ENCODE measurements around the gene NANOS2. TPM values are rescaled to one million over a fixed set of nuclear protein-coding genes. Genes with fewer than 3 reads are reported as not detected.
"Not testable (repeated sequence)": the region's sequence is repeated elsewhere in the genome, so short reads cannot be mapped to it uniquely, and the experiment has no call there.

NANOS2 gene
- polyA plus RNA-seq, 1 donor: not detected

DNA sequence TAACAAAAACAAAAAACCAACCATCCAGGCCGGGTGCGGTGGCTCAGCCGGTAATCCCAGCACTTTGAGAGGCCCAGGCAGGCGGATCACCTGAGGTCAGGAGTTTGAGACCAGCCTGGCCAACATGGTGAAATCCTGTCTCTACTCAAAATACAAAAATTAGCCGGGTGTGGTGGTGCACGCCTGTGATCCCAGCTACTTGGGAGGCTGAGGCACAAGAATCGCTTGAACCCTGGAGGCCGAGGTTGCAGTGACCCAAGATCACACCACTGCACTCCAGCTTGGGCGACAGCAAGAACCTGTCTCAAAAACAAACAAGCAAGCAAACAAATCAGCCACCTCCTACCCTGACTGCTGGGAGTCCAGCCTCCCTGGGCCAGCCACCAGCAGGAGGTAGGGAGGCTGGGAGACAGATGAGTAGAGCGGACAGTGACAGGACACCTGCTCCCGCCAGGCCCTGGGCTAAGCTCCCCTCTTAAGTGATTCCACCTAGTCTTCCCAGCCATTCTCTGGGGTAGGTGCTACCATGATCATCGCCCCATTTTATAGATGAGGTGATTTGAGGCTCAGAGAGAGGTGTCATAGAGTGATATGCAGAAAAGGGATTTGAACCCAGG lies 18.5 kb downstream of the NANOS2 start:
- not testable (repeated sequence) for DNase-seq

DNA sequence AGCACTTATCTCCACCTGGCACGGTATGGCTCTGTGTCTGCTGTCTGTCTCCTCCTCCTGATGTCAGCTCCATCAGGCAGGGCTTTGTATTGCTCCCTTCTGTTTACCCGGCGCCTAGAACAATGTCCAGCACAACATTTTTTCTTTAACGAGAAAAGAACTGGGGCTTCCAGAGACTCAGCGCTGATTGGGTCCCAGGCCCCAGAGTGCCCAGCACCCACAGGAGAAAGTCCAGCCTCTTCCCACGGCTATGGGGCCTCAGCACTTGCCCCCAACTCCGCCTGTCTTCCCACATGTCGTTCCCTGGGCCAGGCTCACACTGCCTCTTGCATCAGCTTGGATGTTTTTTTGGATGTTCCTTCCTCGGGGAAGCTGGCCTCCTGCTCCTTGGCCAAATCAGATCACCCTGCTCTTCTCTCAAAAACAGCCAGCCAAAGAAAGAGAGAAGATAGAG lies 19.0 kb downstream of the NANOS2 start:
- no peak for DNase-seq

DNA sequence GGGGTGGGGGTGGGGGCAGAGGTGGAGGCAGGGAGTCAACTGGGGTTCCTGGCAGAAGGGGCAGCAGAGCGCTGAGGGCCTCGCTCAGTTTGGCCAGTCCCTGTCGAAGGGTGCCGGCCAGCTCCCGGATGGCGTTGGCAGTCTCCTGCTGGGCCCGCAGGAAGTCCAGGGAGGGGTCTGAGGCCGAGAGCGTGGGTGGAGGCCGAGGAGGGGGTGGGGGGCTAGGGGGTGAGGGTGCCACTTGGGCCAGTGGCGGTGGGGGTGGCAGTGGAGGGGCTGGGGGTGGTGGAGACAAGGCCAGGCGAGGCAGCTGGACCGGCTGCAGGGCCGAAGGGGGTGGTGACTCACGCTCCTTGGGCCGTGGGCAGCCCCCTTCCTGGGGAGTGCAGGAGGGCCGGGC lies 23.7 kb downstream of the NANOS2 start:
- DNase-seq: no peak

DNA sequence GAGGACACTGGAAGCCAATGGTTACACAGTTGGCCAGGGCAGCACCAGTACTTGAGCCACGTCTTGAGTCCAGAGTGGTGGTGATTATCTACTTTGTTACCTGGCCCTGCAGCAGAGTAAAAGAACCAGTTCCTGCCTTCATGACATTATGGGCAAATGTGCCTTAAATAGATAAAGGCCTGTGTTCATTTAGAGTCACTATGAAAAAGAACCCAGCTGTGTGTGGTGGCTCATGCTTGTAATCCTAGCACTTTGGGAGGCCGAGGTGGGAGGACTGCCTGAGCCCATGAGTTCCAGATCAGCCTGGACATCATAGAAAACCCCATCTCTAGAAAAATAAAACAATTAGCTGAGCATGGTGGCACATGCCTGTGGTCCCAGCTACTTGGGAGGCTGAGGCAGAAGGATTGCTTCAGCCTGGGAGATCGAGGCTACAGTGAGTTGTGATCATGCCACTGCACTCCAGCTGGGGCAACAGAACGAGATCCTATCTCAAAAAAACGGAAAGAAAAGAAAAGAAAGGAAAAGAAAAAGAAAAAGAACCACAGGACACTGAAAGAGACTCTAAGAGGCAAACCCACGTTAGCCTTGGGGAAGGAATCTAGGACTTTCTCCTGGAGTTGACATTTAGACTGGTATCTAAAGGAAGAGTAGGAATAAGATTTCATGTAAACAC lies 25.2 kb downstream of the NANOS2 start:
- no peak for DNase-seq

DNA sequence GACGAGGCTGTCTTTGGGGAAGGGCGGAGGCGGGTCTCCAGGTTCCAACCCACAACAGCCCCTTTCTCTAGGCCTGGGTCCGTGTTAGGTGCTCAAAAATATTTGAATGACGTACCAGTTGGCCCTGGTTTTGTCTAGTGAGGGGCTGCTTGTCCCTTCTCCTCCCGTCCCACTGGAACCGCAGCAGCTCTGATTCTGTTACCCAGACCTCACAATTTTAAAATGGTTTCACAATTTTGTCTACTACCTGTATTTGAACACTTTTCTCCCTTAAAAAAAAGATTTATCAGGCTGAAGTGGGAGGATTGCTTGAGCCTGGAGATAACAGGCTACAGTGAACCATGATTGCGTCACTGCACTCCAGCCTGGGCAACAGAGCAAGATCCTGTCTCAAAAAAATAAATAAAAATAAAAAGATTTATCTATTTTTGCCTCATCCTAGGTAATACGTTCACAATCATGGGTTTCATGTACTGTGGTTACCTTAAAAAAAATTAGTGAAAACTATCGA lies 27.3 kb downstream of the NANOS2 start:
- DNase-seq: no peak

DNA sequence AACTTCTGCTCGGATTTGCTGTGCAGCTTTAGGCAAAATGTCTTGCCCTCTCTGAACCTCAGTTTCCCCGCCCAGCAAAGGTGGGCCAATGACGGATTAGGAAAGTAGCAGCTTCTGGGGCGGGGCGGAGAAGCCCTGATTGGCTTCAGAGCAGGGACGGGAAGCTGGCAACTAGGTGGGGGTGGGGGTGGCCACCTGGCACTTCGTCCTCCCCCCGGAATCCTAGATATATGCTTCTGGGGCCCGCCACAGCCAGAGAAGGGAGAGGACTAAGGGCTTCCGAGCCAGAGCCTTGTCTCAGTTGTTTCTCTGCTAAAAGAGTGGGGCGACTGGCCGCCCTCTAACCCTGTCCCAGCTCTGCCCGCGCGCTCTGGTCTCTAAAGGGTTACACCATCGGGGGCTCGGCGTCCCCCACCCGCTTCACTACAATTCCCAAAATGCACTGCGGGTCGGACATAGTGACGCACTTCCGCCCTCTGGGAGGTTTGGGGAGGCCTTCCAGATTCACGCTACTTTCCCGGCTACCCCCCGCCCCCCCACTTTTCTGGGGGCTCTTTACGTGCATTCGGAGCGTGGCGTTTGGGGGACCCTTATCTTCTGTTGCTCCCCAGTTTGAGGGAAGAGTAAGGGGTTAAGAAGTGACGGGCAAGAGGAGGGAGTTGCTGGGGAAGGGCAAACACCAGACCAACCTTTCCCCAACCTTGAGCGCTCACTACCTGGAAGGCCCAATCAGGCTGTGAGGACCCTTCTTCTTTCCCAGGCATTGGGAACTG lies 28.0 kb downstream of the NANOS2 start:
- DNase-seq: peak; percentile 96

DNA sequence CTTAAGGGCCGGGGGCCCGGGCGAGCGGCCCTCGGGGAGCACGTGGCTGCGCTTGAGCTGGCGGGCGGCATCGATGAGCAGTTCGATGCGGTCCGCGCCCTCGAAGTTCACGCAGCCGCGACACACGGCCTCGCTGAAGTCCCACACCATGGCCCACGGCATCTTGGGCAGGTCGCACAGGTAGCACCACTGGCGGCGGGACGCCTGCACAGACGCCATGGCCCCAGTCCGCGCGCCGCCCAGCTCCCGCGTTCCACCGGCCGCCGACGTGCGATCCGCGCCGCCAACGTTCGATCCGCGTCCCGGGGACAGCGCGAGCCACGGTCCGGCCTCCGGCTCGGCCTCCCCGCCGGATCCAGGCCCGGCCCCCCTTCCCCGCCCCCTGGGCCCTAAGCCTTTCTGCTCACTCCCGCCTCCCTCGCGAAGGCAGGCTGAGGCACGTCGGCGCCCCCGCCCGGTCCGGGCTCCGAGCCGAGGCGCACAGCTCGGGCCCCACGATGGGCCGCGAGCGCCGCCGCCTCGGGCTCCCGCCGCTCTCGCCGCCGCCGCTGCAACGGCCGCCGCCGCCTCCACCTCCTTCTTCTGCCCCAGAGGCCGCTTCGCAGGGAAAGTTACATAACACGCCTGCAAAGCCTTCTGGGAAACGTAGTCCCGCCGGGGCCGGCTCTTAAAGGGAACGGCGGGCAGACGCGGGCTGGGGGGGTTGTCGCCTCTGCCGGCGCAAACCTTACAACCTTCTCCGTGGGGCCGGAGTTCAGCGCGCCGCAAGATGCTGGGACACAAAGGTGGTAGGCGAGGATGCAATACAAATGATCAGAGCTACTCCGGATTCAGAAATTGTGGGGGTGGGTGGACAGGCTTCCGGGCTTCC lies 28.8 kb downstream of the NANOS2 start, which contains the start of gene IRF2BP1:
IRF2BP1 (minus strand) TSS at position 586 of the 871 bp plus-strand sequence; CDS start at position 219, 367 bp downstream.
- peak; percentile 94 for DNase-seq

DNA sequence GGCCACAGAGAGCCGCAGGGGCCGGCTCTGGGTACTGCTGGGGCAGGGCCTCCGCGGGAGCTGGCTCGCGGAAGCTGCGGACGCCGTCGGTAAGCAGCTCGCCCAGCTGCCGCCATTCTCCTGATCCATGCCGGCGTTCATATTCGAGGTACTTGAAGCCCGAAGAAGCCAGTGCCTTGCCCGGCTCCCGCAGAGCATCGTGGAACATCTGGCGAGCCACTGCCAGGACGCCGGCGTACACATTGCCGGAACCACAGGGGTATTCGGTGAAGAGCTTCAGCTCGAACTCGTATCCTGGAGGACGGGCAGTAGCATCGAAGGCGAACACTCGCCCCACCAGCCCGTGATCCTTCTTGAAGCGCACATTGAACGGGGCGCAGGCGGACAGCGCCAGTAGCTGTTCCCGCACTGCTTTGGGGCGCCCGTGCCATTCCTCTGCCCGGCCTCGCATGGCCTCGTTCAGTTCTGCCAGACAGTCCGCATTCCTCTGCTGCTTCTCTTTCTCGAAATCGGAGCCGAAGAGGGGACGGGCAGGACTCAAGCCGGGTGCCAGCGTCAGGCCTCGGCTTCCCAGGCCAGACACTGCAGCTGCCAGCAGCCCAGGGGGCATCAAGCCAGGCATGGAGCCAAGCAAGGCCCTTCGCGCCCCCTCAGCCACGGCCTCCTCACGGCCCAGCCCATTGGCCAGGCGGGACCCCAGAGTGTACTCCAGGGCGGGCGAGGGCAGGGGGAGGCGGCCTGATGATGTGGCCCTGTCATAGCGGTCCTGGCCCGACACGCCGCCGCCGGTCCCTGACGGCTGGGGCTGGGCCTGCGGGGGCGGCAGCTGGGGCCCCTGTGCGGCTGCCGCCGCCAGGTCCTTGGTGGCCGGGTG lies 29.7 kb downstream of the NANOS2 start:
- DNase-seq: no peak

DNA sequence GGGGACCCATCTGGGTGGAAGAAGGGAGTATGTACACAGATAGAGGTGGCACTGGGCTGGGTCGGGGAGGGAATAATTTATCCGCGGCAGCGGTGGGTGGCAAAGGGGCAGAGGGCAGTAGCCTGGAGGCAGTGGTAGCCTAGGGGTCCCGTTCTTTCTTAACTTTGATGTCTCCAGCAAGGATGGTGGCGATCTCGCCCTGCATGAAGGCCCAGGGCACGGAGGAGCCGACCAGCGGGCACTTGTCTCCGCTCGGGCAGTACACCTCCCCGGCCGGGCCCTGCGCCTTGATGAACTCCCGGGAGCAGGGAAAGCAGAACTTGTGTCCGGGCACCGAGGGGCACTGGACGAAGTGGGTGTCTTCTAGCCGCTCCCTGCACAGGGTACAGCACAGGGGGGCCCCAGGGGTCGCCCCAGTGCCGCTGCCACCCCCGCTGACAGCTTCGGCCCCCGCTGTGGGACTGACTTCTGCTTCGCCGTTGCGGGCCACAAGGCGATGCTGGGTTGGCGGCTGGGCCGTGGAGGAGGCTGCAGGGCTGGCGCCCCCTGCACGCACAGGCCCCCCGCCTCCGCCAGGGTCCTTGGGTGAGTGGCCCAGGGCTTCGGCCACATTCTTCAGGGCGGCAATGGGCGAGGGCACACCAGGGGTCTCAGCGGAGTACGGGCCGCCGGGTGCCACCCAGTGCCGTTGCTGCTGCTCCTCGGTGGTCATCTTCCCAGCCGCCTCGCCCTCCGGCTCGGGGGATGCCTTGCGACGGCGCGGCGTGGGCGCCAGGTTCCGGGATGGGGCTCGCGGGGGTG lies 30.5 kb downstream of the NANOS2 start:
- DNase-seq: no peak

DNA sequence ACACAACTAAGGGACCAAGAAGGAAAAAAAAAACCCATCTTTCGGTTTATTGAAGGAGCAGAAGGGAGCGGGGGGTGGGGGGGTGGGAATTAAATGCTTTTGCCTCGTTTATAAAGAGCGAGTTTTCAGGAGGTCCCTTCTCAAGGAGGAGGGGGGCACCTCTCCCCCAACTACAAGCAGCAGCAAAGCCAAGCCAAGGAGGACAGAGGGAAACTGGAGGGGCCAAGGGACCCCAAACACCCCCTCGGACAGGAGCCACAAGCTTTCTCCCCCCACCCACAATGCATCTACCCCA lies 31.0 kb downstream of the NANOS2 start:
- DNase-seq: no peak

DNA sequence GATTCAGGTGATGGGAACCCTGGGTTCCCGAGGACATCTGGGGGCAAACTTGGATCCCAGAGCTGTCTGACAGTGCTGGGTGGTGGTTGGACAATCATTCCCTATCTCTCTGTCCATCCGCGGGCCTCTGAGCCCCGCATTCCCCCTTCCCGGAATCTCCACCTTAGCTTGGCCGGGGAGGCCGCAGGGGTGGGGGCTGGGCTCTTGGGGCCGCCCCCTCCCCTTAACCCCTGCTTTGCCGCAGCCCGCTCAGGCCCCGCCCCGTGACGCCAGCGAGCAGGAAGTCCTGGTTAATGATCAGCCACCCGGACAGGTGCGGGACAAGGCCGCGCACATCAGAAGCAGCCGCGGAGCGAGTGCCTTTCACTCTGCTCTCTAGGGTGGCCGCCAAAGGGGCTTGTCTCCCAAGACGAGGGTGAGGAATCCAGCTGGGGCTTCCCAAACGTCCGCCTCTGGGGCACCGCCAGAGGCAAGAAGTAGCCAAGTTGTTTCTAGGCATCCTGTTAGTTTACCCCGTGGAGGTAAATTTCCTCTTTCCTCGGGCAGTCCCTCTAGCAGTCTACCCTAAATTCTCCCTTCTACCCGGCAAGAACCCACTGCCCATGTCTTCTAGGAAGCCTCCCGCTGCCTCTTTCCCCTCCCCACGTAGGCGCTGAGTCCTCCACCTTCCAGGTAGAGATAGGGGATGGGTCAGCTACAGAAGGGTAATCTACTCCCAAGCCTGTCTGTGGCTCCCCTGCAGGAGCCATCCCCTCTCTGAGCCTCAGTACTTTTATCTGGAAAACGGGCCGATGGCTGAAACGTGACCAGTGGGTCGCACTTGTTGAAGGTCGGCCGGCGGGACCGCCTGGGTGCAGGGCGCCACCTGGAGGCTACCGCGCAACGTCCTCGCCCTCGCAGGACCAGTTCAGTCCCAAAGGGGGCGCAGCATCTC lies 31.7 kb downstream of the NANOS2 start:
- DNase-seq: no peak

DNA sequence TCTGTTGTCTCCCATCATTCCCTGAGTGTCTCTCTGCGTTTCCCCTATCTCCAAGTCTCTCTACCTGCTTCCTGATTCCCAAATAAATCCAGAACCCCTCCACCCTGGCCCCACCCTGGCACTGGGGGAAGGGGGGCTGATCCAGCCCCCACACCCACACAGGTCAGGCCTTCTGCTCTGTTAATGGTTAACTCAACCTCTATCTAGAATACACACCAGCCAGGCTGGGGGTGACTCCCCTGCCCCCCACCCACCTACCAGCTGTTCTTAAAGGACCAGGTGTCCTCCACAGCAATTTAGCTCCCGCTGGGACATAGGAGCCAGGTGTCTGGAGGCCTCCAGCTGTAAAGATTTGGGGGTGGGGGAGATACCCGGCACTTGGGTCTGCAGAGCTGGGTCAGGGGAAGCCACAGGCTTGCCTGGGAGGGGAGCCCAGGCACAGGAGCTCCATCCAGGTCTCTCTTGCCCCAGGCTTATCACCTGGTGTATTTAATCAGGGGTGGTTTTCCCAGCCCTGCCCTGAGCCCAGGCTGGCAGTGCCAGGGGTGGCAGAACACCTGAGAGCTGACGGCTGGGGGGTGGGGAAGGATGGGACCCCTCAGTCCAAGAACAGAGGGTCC lies 32.6 kb downstream of the NANOS2 start:
- no peak for DNase-seq

DNA sequence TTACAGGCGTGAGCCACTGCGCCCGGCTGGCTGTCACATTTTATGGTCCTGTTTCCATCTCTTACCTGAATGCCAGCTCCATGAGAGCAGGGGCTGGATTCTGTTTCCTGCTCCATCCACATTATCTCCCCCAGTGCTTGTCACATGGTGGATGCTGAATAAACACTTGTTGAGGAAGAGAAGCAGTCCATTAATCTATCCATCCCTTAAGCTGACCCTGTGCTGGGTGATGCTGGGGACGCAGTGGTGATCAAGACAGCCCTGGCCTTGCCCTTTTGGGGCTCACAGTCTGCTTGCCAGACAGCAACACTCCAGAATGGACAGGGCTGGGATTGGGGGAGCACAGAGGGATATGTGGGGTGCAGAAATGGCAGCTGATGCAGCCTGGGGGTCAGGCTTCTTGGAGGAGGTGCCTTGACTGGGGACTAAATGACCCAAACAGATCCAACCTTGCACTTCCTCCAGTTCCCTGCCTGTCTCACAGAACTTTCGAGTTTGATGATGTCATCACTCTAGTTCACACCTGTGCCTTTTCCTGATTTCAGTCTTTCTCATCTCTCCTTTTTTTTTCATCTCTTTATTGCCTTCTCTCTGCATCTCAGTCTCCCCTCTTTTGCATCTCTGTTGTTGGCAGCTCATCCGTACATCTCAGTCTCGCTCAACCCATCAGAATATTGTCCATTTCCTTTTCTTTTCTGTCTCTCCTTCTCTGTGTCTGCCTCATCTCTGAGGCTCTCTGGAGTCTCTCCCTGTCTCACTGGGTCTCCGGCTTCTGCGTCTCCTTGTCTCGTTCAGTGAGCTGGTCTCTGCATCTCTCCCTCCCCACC lies 33.3 kb downstream of the NANOS2 start:
- DNase-seq: no peak

DNA sequence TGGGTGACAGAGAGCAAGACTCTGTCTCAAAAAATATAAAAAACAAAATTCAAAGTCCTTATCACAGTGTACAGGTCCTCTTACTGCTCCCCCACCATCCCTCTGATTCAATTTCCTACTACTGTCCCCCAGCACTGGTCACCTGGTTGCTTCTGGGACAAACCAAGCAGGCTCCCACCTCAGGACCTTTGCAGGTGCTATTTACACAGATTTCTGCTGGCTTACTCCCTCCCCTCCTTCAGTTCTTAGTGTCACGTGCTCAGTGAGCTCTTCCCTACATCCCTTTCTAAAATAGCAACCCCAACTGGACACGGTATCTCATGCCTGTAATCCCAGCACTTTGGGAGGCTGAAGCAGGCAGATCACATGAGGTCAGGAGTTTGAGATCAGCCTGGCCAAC lies 34.6 kb downstream of the NANOS2 start:
- DNase-seq: no peak

DNA sequence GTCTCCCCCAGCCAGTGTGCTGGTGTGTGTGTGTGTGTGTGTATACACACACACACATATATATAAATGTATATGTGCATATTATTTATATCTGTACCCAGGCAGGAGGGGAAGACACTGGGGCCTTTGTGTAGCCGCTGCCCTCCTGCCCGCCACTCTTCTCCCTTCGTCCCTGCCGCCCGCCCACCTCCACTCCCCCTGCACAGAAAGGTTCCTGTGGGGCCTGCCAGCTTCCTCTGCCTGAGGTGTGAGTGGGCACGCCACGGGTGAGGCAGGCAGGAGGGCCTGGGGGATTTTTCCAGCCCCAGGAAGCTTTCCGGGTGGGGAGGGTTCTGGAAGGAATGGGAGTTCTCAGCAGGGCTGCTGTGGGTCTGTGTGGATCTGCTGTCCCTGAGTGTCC lies 35.5 kb downstream of the NANOS2 start:
- DNase-seq: no peak

DNA sequence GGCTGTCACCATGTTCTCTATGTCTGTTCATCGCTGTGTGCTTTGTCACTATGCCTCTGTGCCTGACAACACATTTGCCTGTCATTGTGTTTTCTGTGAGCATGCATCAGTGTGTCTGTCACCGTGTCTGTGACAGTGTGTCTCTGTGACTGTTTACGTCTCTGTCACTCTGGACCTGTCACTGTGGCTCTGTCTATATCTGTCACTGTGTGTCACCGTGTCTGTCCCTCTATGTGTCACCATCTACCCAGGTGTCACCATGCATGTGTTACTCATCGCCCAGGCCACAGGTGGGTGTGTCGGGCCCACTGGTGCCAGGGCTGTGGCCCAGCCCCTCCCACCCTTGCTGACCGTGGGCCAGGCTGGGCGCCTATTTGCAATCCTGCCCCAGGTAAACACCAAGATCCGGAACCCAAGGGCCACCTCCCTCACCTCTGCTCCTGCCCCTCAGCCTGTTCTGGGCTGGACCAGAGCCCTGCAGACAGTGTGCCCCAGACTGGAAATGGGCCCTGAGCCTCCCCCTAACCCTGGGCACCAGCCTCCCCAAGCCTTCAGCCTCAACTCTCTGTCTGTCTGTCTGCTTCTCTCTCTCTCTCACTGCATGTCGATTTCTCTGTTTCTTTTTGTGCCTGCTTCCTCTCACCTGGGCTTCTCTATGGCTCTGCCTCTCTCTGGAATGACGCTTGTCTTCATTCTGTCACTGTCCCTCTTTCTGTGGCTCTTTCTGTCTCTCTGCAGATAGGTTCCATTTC lies 36.4 kb downstream of the NANOS2 start:
- DNase-seq: no peak

Data from left kidney (tissue), 2 donors.